DMS153 treated with DMSO at 0.1 percent for 48 hours (cell line): ENCODE data around the gene CYP27B1.
A peak's percentile ranks its signal among the peaks of the same experiment; 100 is the strongest.
"Not testable (repeated sequence)": the region's sequence is repeated elsewhere in the genome, so short reads cannot be mapped to it uniquely, and the experiment has no call there.

Source experiments
- DNase-seq: peaks from one replicate; lab custom pipeline; 2025; ENCODE audit not compliant: unreplicated experiment; lab: John Stamatoyannopoulos, UW

Gene CYP27B1

GRCh38 chr12:57783861-57784260 lies 17.0 kb upstream of the CYP27B1 start:
- no peak for DNase-seq

GRCh38 chr12:57783466-57783801 lies 16.6 kb upstream of the CYP27B1 start:
- DNase-seq: no peak

GRCh38 chr12:57782608-57783465 lies 16.0 kb upstream of the CYP27B1 start, which contains the start of gene TSFM:
Gene TSFM, plus strand, starts transcription at chr12:57782787. Its CDS starts 15 bp downstream, at chr12:57782802.
- peak; percentile 89 for DNase-seq

- DNase-seq: no peak
Observed at GRCh38 chr12:57782243-57782607, 15.3 kb upstream of the CYP27B1 start.

GRCh38 chr12:57781801-57782200 lies 14.9 kb upstream of the CYP27B1 start:
- DNase-seq: no peak

GRCh38 chr12:57781244-57781643 lies 14.4 kb upstream of the CYP27B1 start:
- no peak for DNase-seq

GRCh38 chr12:57780284-57780897 lies 13.5 kb upstream of the CYP27B1 start:
- DNase-seq: no peak

GRCh38 chr12:57779736-57780135 lies 12.9 kb upstream of the CYP27B1 start:
- DNase-seq: no peak

- DNase-seq: no peak
Observed at GRCh38 chr12:57777911-57778310, 11.0 kb upstream of the CYP27B1 start.

GRCh38 chr12:57777367-57777766 lies 10.5 kb upstream of the CYP27B1 start:
- DNase-seq: no peak

GRCh38 chr12:57776247-57776587 lies 9.3 kb upstream of the CYP27B1 start:
- DNase-seq: no peak

- no peak for DNase-seq
Observed at GRCh38 chr12:57775563-57776246, 8.8 kb upstream of the CYP27B1 start.

GRCh38 chr12:57775044-57775443 lies 8.2 kb upstream of the CYP27B1 start:
- DNase-seq: no peak

GRCh38 chr12:57774634-57775033 lies 7.8 kb upstream of the CYP27B1 start:
- DNase-seq: not testable (repeated sequence)

GRCh38 chr12:57772429-57773322 lies 5.8 kb upstream of the CYP27B1 start, which contains the start of gene EEF1AKMT3:
Gene EEF1AKMT3, plus strand, starts transcription at chr12:57772614. Its CDS starts 111 bp downstream, at chr12:57772725.
- DNase-seq: peak; percentile 12

GRCh38 chr12:57771873-57772428 lies 5.1 kb upstream of the CYP27B1 start, which contains the start of gene METTL1:
Gene METTL1, minus strand, starts transcription at chr12:57772105. Its CDS starts 22 bp downstream, at chr12:57772083.
- DNase-seq: peak; percentile 86

- peak; percentile 86 for DNase-seq
Observed at GRCh38 chr12:57771236-57771872, 4.5 kb upstream of the CYP27B1 start.

GRCh38 chr12:57770734-57771133 lies 3.9 kb upstream of the CYP27B1 start:
- DNase-seq: no peak

GRCh38 chr12:57769594-57769993 lies 2.7 kb upstream of the CYP27B1 start:
- DNase-seq: no peak

GRCh38 chr12:57767876-57768275 lies 998 bp upstream of the CYP27B1 start:
- no peak for DNase-seq
